Spleen (tissue), 7 donors: ENCODE measurements around the gene HYDIN.
"Not testable (repeated sequence)": the region's sequence is repeated elsewhere in the genome, so short reads cannot be mapped to it uniquely, and the experiment has no call there.

ENCODE experiments used
- POLR2A ChIP-seq, 3 donors: fragments of 450-650 bp; IDR thresholded peaks; one replicate each; pipeline ENCODE4 v1.5.1; 2017; ENCODE audit warnings: antibody characterized with exemption in 3 of 3, mild to moderate bottlenecking in 1 of 3
- POLR2AphosphoS5 ChIP-seq, 3 donors: sonication (generic); formaldehyde crosslinking; IDR thresholded peaks; one replicate each; pipeline ENCODE4 v1.5.1; 2017; ENCODE audit warnings: antibody characterized with exemption in 3 of 3
- TF ChIP-seq, protein P1 (sequence below), 11 experiments: fragments of 200-600 bp in 7 of 11; fragments of 450-650 bp in 4 of 11; sonication (generic) in 4 of 11; IDR thresholded peaks in 8 of 11; conservative IDR thresholded peaks in 3 of 11; 1 replicate in 7 of 11; 2 replicates in 4 of 11; pipeline versions ENCODE4 v1.4.0 to v1.8.0; 2016 to 2021; ENCODE audit warnings: antibody characterized with exemption in 11 of 11, inconsistent platforms in 4 of 11, mild to moderate bottlenecking in 1 of 11
- donor health status: DM: no; HTN: no; CAD: no; lungs with moderate emphysema.
- donor health status: DM: no; HTN: no; CAD: no.
- donor health status: DM: no; HTN: no; CAD: no.

- TF ChIP-seq, protein P1, sequence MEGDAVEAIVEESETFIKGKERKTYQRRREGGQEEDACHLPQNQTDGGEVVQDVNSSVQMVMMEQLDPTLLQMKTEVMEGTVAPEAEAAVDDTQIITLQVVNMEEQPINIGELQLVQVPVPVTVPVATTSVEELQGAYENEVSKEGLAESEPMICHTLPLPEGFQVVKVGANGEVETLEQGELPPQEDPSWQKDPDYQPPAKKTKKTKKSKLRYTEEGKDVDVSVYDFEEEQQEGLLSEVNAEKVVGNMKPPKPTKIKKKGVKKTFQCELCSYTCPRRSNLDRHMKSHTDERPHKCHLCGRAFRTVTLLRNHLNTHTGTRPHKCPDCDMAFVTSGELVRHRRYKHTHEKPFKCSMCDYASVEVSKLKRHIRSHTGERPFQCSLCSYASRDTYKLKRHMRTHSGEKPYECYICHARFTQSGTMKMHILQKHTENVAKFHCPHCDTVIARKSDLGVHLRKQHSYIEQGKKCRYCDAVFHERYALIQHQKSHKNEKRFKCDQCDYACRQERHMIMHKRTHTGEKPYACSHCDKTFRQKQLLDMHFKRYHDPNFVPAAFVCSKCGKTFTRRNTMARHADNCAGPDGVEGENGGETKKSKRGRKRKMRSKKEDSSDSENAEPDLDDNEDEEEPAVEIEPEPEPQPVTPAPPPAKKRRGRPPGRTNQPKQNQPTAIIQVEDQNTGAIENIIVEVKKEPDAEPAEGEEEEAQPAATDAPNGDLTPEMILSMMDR (IDR thresholded peaks at IDR 0.05 in 8 of 11, conservative IDR thresholded peaks at IDR 0.05 in 3 of 11) = not testable (repeated sequence)
- TF ChIP-seq POLR2AphosphoS5, POLR2A (IDR thresholded peaks at IDR 0.05): not testable (repeated sequence)
Measured at GRCh38 chr16:70864698-70865097, 365.8 kb downstream of the HYDIN start.
